Thoracic aorta (tissue), 2 donors: ENCODE results near the gene MALSU1. TPM values are rescaled to one million over a fixed set of nuclear protein-coding genes. Genes with fewer than 3 reads are reported as not detected.
A peak's percentile ranks its signal among the peaks of the same experiment; 100 is the strongest.

ENCODE experiments used
- ATAC-seq: fragments of 150-250 bp; one replicate; pipeline ENCODE4 v1.8.0; 2017; ENCODE audit warnings: low read depth; ENCODE audit not compliant: insufficient number of reproducible peaks, low FRiP score
- DNase-seq: peaks from one replicate; pipeline ENCODE4 v3.0.0-alpha.2; 2020; ENCODE audit warnings: low spot score
- H3K27ac ChIP-seq, 2 donors: fragments of 200-600 bp; sonication (generic); 1 replicate in 1 of 2; 2 replicates in 1 of 2; pipeline ENCODE4 v1.5.1; 2016; ENCODE audit warnings: mild to moderate bottlenecking in 2 of 2, moderate library complexity in 2 of 2
- H3K27me3 ChIP-seq: fragments of 200-600 bp; sonication (generic); replicated peaks from 2 replicates; pipeline ENCODE4 v1.6.0; 2016; ENCODE audit warnings: mild to moderate bottlenecking; ENCODE audit not compliant: insufficient read depth
- H3K36me3 ChIP-seq: fragments of 200-600 bp; sonication (generic); one replicate; pipeline ENCODE4 v1.5.1; 2016
- H3K4me1 ChIP-seq, 2 donors: fragments of 200-600 bp; sonication (generic); 1 replicate in 1 of 2; 2 replicates in 1 of 2; pipeline versions ENCODE4 v1.5.1 to v1.6.0; 2016; ENCODE audit warnings: low read depth in 2 of 2, mild to moderate bottlenecking in 1 of 2; ENCODE audit not compliant: control insufficient read depth in 1 of 2
- H3K4me3 ChIP-seq: fragments of 200-600 bp; sonication (generic); 2 replicates; pipeline ENCODE4 v1.5.1; 2016; ENCODE audit warnings: mild to moderate bottlenecking
- H3K9me3 ChIP-seq: fragments of 200-600 bp; sonication (generic); 2 replicates; pipeline ENCODE4 v1.5.1; 2016
- CTCF ChIP-seq: fragments of 200-600 bp; sonication (generic); IDR thresholded peaks from one replicate; pipeline ENCODE4 v1.5.1; 2019; ENCODE audit warnings: antibody characterized with exemption
- total RNA-seq, 2 donors: library from RNA; depleted of rRNA; stranded (reverse); fragments of >200 nt; gene quantifications; one replicate each; pipeline versions ENCODE4 v1.1.0 to v1.2.3, GENCODE V29; 2016

The MALSU1 gene
- total RNA-seq, 2 donors from 2014 or later = 18.1 to 65.7 TPM

- no peak for TF ChIP-seq CTCF
- no peak for ATAC-seq
- peaks cover 5% of the 10 kb centered on the region for H3K36me3 ChIP-seq
Measured at GRCh38 chr7:23276947-23277346, 22.2 kb upstream of the MALSU1 start.

GRCh38 chr7:23277359-23277989, 21.7 kb upstream of the MALSU1 start:
- Histone ChIP-seq H3K27me3 (no peaks in the 10 kb centered on the region), H3K36me3 (peaks cover 5% of the 10 kb centered on the region), H3K9me3 (no peaks in the 10 kb centered on the region), H3K4me1 (peaks cover 0 to 7% of the 10 kb centered on the region in 2 donors), H3K27ac (no peak overlapping the region), H3K4me3 (no peak overlapping the region)
- ATAC-seq = no peak
- TF ChIP-seq CTCF = peak; percentile 44
- no peak for DNase-seq

More at GRCh38 chr7:23276947-23277346, 22.2 kb upstream of the MALSU1 start:
- no peak overlapping the region for H3K4me3 ChIP-seq
- peaks cover 0 to 7% of the 10 kb centered on the region in 2 donors for H3K4me1 ChIP-seq
- H3K27me3 ChIP-seq = no peaks in the 10 kb centered on the region
- DNase-seq = no peak
- no peak overlapping the region for H3K27ac ChIP-seq
- H3K9me3 ChIP-seq = no peaks in the 10 kb centered on the region

GRCh38 chr7:23279819-23280525, 19.2 kb upstream of the MALSU1 start:
- no peak for TF ChIP-seq CTCF
- ATAC-seq = no peak
- H3K9me3 ChIP-seq = no peaks in the 10 kb centered on the region
- no peaks in the 10 kb centered on the region for H3K4me1 ChIP-seq
- H3K36me3 ChIP-seq = no peaks in the 10 kb centered on the region
- DNase-seq = no peak
- H3K27ac ChIP-seq = no peak overlapping the region
- no peak overlapping the region for H3K4me3 ChIP-seq
- no peaks in the 10 kb centered on the region for H3K27me3 ChIP-seq

- no peak for DNase-seq
- Histone ChIP-seq H3K4me3 (no peak overlapping the region), H3K36me3 (no peaks in the 10 kb centered on the region), H3K27me3 (no peaks in the 10 kb centered on the region), H3K4me1 (no peaks in the 10 kb centered on the region), H3K9me3 (no peaks in the 10 kb centered on the region), H3K27ac (no peak overlapping the region)
- ATAC-seq = no peak
- TF ChIP-seq CTCF = no peak
Measured at GRCh38 chr7:23283086-23283485, 16.1 kb upstream of the MALSU1 start.

GRCh38 chr7:23284871-23285270, 14.3 kb upstream of the MALSU1 start:
- no peak overlapping the region for H3K27ac ChIP-seq
- H3K36me3 ChIP-seq = no peaks in the 10 kb centered on the region
- DNase-seq (no peak), ATAC-seq (no peak)
- TF ChIP-seq CTCF = no peak
- H3K4me1 ChIP-seq = no peaks in the 10 kb centered on the region
- H3K9me3 ChIP-seq = no peaks in the 10 kb centered on the region
- no peaks in the 10 kb centered on the region for H3K27me3 ChIP-seq
- H3K4me3 ChIP-seq = no peak overlapping the region
